BE2C (cell line): ENCODE measurements around the gene DDRGK1.

Source experiments
- DNase-seq: peaks from one replicate; pipeline ENCODE4 v3.0.0-alpha.2; 2020
- H3K27me3 ChIP-seq: fragments of 250-450 bp; sonication (Bioruptor Pico); 2 replicates; pipeline ENCODE4 v1.5.1; 2020; ENCODE audit warnings: mild to moderate bottlenecking
- H3K36me3 ChIP-seq: fragments of 250-450 bp; sonication (Bioruptor Pico); 2 replicates; pipeline ENCODE4 v1.5.1; 2020; ENCODE audit warnings: mild to moderate bottlenecking
- H3K4me1 ChIP-seq: fragments of 250-450 bp; sonication (Bioruptor Pico); 2 replicates; pipeline ENCODE4 v1.5.1; 2020
- H3K4me3 ChIP-seq: 2 replicates; pipeline ENCODE4 v1.5.1; 2011; ENCODE audit warnings: low read depth, low read length
- H3K9me3 ChIP-seq: fragments of 250-450 bp; sonication (Bioruptor Pico); 2 replicates; pipeline ENCODE4 v1.5.1; 2020
- TF ChIP-seq, protein P1 (sequence below): IDR thresholded peaks from 2 replicates; pipeline ENCODE4 v1.5.1; 2012; ENCODE audit warnings: mild to moderate bottlenecking, low read depth, low read length

DDRGK1 gene

DNA sequence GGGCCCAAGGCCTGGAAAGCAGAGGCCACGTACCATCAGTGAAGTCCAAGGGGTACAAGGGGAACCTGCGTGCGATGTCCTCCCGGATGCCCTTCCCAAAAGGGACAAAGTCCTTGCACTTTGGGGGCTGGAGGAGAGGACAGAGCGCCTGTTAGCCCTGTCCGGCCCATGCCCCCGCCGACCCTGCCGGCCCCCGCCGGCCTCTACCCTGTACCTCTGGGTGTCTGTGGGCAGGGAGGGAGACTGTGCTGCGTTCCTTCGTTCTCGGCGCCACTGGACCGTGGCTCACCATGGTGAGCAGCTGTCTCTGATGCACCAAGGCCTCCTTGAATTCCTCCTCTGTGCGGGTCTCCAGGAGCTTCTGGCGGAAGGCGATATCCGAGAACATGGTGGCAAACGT is 26.6 kb upstream of the DDRGK1 start:
- Histone ChIP-seq H3K27me3 (no peaks in the 10 kb centered on the region; the same call in 1 of the 2 replicates), H3K36me3 (no peaks in the 10 kb centered on the region), H3K4me3 (no peak overlapping the region), H3K4me1 (no peaks in the 10 kb centered on the region), H3K9me3 (no peaks in the 10 kb centered on the region)
- TF ChIP-seq, protein P1, sequence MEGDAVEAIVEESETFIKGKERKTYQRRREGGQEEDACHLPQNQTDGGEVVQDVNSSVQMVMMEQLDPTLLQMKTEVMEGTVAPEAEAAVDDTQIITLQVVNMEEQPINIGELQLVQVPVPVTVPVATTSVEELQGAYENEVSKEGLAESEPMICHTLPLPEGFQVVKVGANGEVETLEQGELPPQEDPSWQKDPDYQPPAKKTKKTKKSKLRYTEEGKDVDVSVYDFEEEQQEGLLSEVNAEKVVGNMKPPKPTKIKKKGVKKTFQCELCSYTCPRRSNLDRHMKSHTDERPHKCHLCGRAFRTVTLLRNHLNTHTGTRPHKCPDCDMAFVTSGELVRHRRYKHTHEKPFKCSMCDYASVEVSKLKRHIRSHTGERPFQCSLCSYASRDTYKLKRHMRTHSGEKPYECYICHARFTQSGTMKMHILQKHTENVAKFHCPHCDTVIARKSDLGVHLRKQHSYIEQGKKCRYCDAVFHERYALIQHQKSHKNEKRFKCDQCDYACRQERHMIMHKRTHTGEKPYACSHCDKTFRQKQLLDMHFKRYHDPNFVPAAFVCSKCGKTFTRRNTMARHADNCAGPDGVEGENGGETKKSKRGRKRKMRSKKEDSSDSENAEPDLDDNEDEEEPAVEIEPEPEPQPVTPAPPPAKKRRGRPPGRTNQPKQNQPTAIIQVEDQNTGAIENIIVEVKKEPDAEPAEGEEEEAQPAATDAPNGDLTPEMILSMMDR, result no peak
- no peak for DNase-seq

DNA sequence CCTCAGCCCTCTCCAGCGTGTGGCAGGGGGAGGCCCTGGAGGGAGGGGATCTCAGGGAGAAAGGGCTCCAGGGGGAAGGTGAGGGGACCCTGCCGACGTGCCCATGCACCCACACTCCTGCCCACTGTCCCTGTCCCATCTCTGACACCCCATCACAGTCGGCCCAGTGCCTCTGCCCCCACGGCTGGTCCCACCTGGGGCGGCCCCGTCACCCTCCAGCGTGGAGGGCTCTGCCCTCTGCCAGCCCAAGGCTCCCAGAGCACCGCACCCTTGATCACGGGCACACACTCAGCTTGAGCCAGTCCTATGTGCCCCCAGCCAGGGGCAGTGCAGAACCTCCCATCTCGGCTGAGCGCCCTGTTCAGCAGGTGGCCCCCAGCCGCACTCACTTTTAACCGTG is 25.3 kb upstream of the DDRGK1 start:
- TF ChIP-seq, protein P1, result no peak
- no peaks in the 10 kb centered on the region for H3K36me3 ChIP-seq
- no peak overlapping the region for H3K4me3 ChIP-seq
- no peak for DNase-seq
- H3K4me1 ChIP-seq, result no peaks in the 10 kb centered on the region
- H3K27me3 ChIP-seq, result no peaks in the 10 kb centered on the region
- no peaks in the 10 kb centered on the region for H3K9me3 ChIP-seq

DNA sequence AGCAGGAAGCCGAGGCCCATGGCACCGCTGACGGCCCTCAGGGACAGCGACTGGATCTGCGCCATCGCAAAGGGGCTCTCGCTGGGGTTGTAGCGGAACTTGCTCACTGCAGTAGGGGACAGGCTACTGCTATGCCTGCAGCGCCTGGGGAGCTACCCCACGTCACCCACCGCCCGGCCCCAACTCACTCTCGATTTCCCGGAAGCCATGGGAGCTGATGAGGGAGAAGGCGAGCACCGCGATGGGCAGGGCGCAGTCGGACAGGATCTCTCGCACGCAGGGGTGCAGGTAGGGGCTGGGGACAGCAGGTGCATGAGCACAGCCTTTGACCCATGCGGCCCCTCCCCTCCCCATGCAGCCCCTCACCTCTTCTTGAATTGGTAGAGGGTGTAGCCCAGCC is 24.7 kb upstream of the DDRGK1 start:
- Histone ChIP-seq H3K4me1 (no peaks in the 10 kb centered on the region), H3K36me3 (no peaks in the 10 kb centered on the region), H3K4me3 (no peak overlapping the region), H3K9me3 (no peaks in the 10 kb centered on the region), H3K27me3 (no peaks in the 10 kb centered on the region)
- TF ChIP-seq, protein P1, result no peak
- no peak for DNase-seq

DNA sequence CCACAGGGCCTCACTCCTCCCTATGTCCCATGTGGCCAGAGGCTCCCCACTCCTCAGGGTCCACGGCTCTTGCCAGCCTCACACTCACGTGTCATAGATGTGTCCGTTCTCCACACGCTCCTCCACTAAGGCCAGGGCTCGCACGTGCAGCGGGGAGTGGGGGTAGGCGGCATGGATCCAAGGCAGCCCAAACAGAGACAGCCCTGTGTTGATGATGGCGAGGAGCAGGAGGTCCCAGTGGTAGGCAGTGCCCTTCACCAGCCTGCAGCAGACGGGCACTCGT is 24.2 kb upstream of the DDRGK1 start:
- no peaks in the 10 kb centered on the region for H3K4me1 ChIP-seq
- H3K9me3 ChIP-seq, result no peaks in the 10 kb centered on the region
- no peak for DNase-seq
- no peak overlapping the region for H3K4me3 ChIP-seq
- no peaks in the 10 kb centered on the region for H3K27me3 ChIP-seq
- TF ChIP-seq, protein P1, result no peak
- H3K36me3 ChIP-seq, result 0 out of 2 replicates have a peak, but pooled peaks cover 3% of the 10 kb centered on the region

DNA sequence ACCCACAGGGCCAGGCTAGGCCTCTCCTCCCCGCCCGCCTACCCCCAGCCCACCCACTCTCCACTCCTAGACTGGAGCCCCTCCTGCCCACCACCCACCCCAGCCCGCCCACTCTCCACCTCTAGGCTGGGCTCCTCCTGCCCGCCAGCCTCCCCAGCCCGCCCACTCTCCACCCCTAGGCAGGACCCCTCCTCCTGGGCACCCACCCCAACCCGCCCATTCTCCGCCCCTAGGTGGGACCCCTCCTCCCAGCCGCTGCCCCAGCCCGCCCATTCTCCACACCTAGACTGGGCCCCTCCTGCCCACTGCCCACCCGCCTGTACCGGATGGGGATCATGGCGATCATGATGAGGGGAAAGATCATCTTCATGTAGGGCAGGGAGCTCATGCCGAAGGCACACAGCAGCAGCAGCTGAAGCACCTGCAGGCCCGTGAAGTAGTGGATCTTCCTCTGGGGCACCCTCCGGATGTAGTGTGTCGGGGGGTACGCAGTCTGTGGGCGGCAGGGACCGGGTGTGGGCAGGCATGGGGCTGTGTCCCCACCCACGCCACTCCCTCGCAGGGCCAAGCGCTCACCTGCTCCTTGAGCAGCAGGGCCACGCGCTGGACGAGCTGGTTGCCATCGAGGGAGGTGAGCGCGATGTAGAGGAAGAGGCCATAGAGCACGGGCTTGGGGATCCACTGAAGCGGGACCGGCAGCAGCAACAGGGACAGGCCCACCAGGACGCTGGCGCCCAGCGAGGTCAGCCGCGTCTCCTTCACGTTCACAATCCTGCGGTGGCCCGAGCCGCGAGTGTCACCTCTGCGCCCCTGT is 23.7 kb upstream of the DDRGK1 start:
- TF ChIP-seq, protein P1, result no peak
- H3K4me3 ChIP-seq, result no peak overlapping the region
- no peak for DNase-seq
- no peaks in the 10 kb centered on the region for H3K27me3 ChIP-seq
- H3K9me3 ChIP-seq, result no peaks in the 10 kb centered on the region
- 0 out of 2 replicates have a peak, but pooled peaks cover 3% of the 10 kb centered on the region for H3K36me3 ChIP-seq
- no peaks in the 10 kb centered on the region for H3K4me1 ChIP-seq

DNA sequence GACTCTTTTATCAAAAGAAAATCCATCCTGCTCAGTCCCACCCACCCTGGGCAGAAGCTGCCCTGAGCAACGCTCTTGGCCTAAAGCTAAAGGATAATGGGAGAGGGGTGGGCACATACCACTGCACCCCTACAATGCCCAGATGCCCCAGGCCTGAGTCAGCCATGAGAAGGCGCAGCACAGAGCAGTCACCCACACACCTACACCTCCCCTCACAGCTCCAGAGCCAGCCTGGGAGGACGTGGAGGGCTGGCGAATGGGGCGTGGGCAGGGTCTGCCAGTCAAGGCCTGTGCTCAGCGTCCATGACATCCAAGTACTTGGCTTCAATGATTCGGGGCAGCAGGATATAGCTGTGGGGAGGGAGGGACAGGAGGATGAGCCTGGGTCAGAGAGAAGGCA is 23.0 kb upstream of the DDRGK1 start:
- H3K27me3 ChIP-seq, result no peaks in the 10 kb centered on the region
- no peaks in the 10 kb centered on the region for H3K9me3 ChIP-seq
- TF ChIP-seq, protein P1, result no peak
- DNase-seq, result no peak
- peaks cover 1% of the 10 kb centered on the region; the same call in 1 of the 2 replicates for H3K4me1 ChIP-seq
- no peak overlapping the region for H3K4me3 ChIP-seq
- H3K36me3 ChIP-seq, result peaks cover 3% of the 10 kb centered on the region; the same call in 1 of the 2 replicates
